Esophagus squamous epithelium (tissue), 5 donors: ENCODE data around the gene GPC6. TPM values are rescaled to one million over a fixed set of nuclear protein-coding genes. Genes with fewer than 3 reads are reported as not detected.

Experiments used
- DNase-seq: peaks from one replicate; lab custom pipeline; 2025; lab: John Stamatoyannopoulos, UW
- H3K27ac ChIP-seq, 4 donors: fragments of 200-600 bp; sonication (generic); one replicate each; pipeline ENCODE4 v1.5.1; 2016 to 2019; ENCODE audit warnings: mild to moderate bottlenecking in 1 of 4
- H3K27me3 ChIP-seq, 4 donors: fragments of 200-600 bp; sonication (generic); 1 replicate in 3 of 4; 2 replicates in 1 of 4; pipeline versions ENCODE4 v1.5.1 to v1.6.0; 2017 to 2021; ENCODE audit warnings: antibody characterized with exemption in 1 of 4
- H3K36me3 ChIP-seq, 3 donors: fragments of 200-600 bp; sonication (generic); one replicate each; pipeline ENCODE4 v1.5.1; 2016 to 2019
- H3K4me1 ChIP-seq, 3 donors: fragments of 200-600 bp; sonication (generic); one replicate each; pipeline ENCODE4 v1.5.1; 2017 to 2019
- H3K4me3 ChIP-seq, 4 donors: fragments of 200-600 bp; sonication (generic); 1 replicate in 3 of 4; 2 replicates in 1 of 4; pipeline ENCODE4 v1.5.1; 2016 to 2019; ENCODE audit warnings: mild to moderate bottlenecking in 2 of 4, moderate library complexity in 1 of 4
- H3K9me3 ChIP-seq, 3 donors: fragments of 200-600 bp; sonication (generic); one replicate each; pipeline ENCODE4 v1.5.1; 2016 to 2019
- POLR2A ChIP-seq, 4 donors: fragments of 450-650 bp; IDR thresholded peaks; one replicate each; pipeline ENCODE4 v1.6.1; 2017; ENCODE audit warnings: antibody characterized with exemption in 4 of 4, mild to moderate bottlenecking in 4 of 4, moderate library complexity in 3 of 4
- WGBS, 2 donors: methylation state at CpG; one replicate each; pipeline ENCODE4 v1.1.5; 2018; 5-methylcytosine and 5-hydroxymethylcytosine counted together
- intact Hi-C: fragments of 100-400 bp; cut with DNase I; formaldehyde crosslinking; loops from one replicate; pipeline ENCODE4 v1.15.0; 2022
- total RNA-seq, 4 donors: library from RNA; depleted of rRNA; stranded (reverse); fragments of >200 nt; gene quantifications; one replicate each; pipeline ENCODE4 v1.1.0, GENCODE V29; 2016
- TF ChIP-seq, protein P1 (sequence below), 6 experiments: fragments of 450-650 bp in 4 of 6; fragments of 200-600 bp in 2 of 6; sonication (generic) in 2 of 6; IDR thresholded peaks; one replicate each; pipeline ENCODE4 v1.5.1; 2016 to 2019; ENCODE audit warnings: antibody characterized with exemption in 6 of 6, mild to moderate bottlenecking in 4 of 6, moderate library complexity in 4 of 6
- donor health status: DM: yes; HTN: yes; CAD: no.

GPC6 gene
- total RNA-seq, 4 donors from 2014 or later: 0.57 to 8.6 (median 2.6) TPM

DNA sequence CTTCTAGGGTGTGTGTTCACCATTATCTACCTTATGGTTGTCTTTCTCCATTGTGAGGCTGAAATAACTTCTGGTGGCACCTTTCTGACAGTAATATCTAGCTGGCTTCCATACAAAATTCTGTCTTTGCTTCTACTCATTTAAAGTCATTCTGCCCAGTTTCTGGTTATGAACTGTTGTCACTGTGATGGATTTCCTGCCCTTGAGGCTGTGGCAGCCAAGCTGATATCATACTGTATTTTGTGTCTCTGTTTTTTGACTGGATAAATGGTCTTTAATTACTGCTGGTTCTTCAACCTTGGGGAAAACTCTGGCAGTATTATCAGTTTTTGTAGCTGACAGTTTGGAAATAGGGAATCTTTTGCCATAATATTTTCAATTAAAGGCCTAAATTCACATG lies 233.4 kb downstream of the GPC6 start:
- no peaks in the 10 kb centered on the region for H3K4me1 ChIP-seq
- intact Hi-C loops: no loop called here
- no peaks in the 10 kb centered on the region for H3K27me3 ChIP-seq
- no peak overlapping the region for H3K27ac ChIP-seq
- no peaks in the 10 kb centered on the region for H3K9me3 ChIP-seq
- DNase-seq: no peak
- no peak overlapping the region for H3K4me3 ChIP-seq
- TF ChIP-seq POLR2A (IDR thresholded peaks at IDR 0.05): no peak
- TF ChIP-seq, protein P1, sequence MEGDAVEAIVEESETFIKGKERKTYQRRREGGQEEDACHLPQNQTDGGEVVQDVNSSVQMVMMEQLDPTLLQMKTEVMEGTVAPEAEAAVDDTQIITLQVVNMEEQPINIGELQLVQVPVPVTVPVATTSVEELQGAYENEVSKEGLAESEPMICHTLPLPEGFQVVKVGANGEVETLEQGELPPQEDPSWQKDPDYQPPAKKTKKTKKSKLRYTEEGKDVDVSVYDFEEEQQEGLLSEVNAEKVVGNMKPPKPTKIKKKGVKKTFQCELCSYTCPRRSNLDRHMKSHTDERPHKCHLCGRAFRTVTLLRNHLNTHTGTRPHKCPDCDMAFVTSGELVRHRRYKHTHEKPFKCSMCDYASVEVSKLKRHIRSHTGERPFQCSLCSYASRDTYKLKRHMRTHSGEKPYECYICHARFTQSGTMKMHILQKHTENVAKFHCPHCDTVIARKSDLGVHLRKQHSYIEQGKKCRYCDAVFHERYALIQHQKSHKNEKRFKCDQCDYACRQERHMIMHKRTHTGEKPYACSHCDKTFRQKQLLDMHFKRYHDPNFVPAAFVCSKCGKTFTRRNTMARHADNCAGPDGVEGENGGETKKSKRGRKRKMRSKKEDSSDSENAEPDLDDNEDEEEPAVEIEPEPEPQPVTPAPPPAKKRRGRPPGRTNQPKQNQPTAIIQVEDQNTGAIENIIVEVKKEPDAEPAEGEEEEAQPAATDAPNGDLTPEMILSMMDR (IDR thresholded peaks at IDR 0.05): no peak
- H3K36me3 ChIP-seq: no peaks in the 10 kb centered on the region

DNA sequence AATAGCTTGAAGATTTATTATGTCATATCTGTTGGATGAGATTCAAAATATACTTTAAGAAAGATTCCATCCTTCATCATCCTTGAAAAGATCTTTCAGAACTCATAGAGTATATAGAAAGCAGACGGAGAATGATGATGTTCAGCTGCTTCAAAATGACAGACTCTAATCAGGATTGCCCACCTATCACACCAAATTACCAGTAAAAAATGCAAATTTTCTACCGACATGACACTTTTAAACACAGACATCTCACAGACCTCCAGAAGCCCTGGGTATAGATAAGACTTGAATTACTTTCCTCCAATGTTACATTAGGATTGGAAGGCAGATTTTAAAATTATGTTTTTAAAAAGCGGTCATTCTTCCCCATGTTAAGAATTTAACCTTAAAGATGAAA lies 235.5 kb downstream of the GPC6 start:
- intact Hi-C loops: no loop called here
- H3K36me3 ChIP-seq: no peaks in the 10 kb centered on the region
- no peak overlapping the region for H3K4me3 ChIP-seq
- DNase-seq: no peak
- TF ChIP-seq, protein P1 (IDR thresholded peaks at IDR 0.05): no peak
- no peak for TF ChIP-seq POLR2A (IDR thresholded peaks at IDR 0.05)
- no peak overlapping the region for H3K27ac ChIP-seq
- no peaks in the 10 kb centered on the region for H3K9me3 ChIP-seq
- no peaks in the 10 kb centered on the region for H3K4me1 ChIP-seq
- 78 to 84% methylated on average over 3 of the region's 3 CpGs for WGBS, 2 donors
- no peaks in the 10 kb centered on the region for H3K27me3 ChIP-seq

DNA sequence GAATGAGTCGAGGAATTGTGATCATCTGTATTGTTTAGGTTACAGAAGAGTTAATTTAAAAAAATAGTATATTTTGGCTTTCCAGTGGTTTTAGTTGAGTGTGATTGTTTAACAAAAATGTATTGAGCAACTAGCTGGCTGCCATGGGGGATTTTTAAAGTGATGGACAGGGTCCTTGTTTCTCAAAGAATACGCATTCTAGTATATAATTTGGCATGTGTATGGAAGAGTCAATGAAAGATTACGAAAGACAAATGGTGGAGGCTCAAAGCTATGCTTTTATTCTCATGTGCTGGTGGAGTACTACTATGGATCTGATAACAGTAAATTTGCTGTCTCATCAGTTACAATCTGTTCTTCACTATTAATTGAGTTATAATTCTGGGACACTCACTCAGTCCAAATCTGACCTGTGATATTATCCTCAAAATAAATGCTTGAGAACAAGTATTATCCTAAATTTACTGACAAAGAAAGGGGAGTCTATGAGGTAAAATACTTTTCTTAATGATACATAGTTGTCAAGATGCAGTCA lies 240.0 kb downstream of the GPC6 start:
- Histone ChIP-seq H3K9me3 (no peaks in the 10 kb centered on the region), H3K27ac (no peak overlapping the region), H3K27me3 (no peaks in the 10 kb centered on the region), H3K36me3 (no peaks in the 10 kb centered on the region), H3K4me1 (no peaks in the 10 kb centered on the region), H3K4me3 (no peak overlapping the region)
- intact Hi-C loops: no loop called here
- WGBS, 2 donors: 56 to 82% methylated on average over 3 of the region's 3 CpGs
- no peak for DNase-seq
- TF ChIP-seq, protein P1 (IDR thresholded peaks at IDR 0.05): no peak
- no peak for TF ChIP-seq POLR2A (IDR thresholded peaks at IDR 0.05)

DNA sequence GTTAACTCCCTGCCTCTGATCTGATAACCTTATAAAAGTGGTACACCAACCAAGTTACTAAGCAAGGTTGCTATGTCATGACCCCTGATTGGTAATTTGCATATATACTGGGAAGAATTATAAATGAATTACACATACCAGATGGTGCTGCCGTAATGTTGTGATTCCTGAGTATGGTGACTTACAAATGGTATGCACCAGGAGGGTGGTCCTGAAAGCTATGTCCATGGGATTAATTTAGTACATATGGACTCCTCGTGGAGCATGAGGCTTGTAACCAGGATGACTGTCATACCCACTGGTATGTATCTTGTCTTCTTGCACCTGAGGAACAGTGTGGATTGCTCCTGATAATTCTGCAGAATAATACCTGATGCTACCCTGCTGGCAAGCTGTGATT lies 240.6 kb downstream of the GPC6 start:
- Histone ChIP-seq H3K9me3 (peaks cover 0 to under 1% (median 0%) of the 10 kb centered on the region in 3 donors), H3K36me3 (no peaks in the 10 kb centered on the region), H3K27ac (no peak overlapping the region), H3K27me3 (no peaks in the 10 kb centered on the region), H3K4me3 (no peak overlapping the region), H3K4me1 (no peaks in the 10 kb centered on the region)
- intact Hi-C loops: no loop called here
- no peak for DNase-seq
- TF ChIP-seq POLR2A (IDR thresholded peaks at IDR 0.05): no peak
- TF ChIP-seq, protein P1 (IDR thresholded peaks at IDR 0.05): no peak
- 56 to 60% methylated on average over 2 of the region's 2 CpGs for WGBS, 2 donors

DNA sequence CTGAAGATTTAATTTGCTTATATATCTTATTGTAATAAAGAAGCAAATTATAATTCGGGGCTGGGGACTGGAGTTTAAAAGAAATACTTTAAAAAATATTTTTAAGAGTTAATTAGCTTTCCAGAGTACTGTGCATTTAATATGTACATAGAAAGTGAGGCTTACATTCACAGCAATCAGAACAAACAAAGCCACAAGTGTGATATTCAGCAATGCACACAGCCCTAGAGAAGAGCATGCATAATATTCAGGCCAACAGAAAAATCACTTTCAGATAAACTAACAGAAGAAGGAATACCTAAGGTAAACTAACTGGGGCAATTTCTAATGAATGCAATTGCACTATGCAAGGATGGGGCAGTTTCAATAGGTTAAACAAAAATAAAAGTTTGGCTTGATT lies 241.8 kb downstream of the GPC6 start:
- H3K27ac ChIP-seq: no peak overlapping the region
- H3K27me3 ChIP-seq: no peaks in the 10 kb centered on the region
- peaks cover 0 to 8% (median 0%) of the 10 kb centered on the region in 3 donors for H3K9me3 ChIP-seq
- H3K36me3 ChIP-seq: no peaks in the 10 kb centered on the region
- DNase-seq: no peak
- no peak overlapping the region for H3K4me3 ChIP-seq
- no peaks in the 10 kb centered on the region for H3K4me1 ChIP-seq
- TF ChIP-seq, protein P1 (IDR thresholded peaks at IDR 0.05): no peak
- TF ChIP-seq POLR2A (IDR thresholded peaks at IDR 0.05): no peak
- 36 to 67% methylated on average over 1 of the region's 1 CpG for WGBS, 2 donors
- intact Hi-C loops: no loop called here
